Breast epithelium (tissue), 4 donors: ENCODE measurements around the gene TOM1. TPM values are rescaled to one million over a fixed set of nuclear protein-coding genes. Genes with fewer than 3 reads are reported as not detected.

Source experiments
- DNase-seq, 2 donors: peaks; one replicate each; pipeline ENCODE4 v3.0.0-alpha.2; 2019; ENCODE audit warnings: low spot score in 2 of 2
- H3K27ac ChIP-seq, 2 donors: fragments of 200-600 bp; sonication (generic) in 1 of 2; one replicate each; pipeline ENCODE4 v1.5.1; 2016 to 2019; ENCODE audit warnings: mild to moderate bottlenecking in 1 of 2
- H3K27me3 ChIP-seq, 2 donors: fragments of 200-600 bp; sonication (generic) in 1 of 2; one replicate each; pipeline versions ENCODE4 v1.5.1 to v1.6.0; 2017 to 2019; ENCODE audit warnings: control low read depth in 1 of 2, mild to moderate bottlenecking in 1 of 2
- H3K36me3 ChIP-seq: fragments of 200-600 bp; one replicate; pipeline ENCODE4 v1.5.1; 2019
- H3K4me1 ChIP-seq, 2 donors: fragments of 200-600 bp; sonication (generic); one replicate each; pipeline ENCODE4 v1.5.1; 2016 to 2019; ENCODE audit warnings: control low read depth in 1 of 2
- H3K4me3 ChIP-seq, 3 donors: fragments of 200-600 bp; sonication (generic); 1 replicate in 2 of 3; 2 replicates in 1 of 3; pipeline ENCODE4 v1.5.1; 2016 to 2019; ENCODE audit warnings: mild to moderate bottlenecking in 3 of 3, moderate library complexity in 2 of 3
- H3K9me3 ChIP-seq, 2 donors: fragments of 200-600 bp; sonication (generic) in 1 of 2; one replicate each; pipeline ENCODE4 v1.5.1; 2016 to 2019; ENCODE audit warnings: control low read depth in 1 of 2
- CTCF ChIP-seq, 3 donors: fragments of 450-650 bp; IDR thresholded peaks; one replicate each; pipeline ENCODE4 v1.5.1; 2016 to 2017; ENCODE audit warnings: antibody characterized with exemption in 3 of 3, mild to moderate bottlenecking in 3 of 3, moderate library complexity in 3 of 3
- POLR2A ChIP-seq: fragments of 450-650 bp; IDR thresholded peaks from one replicate; pipeline ENCODE4 v1.6.1; 2016; ENCODE audit warnings: antibody characterized with exemption, mild to moderate bottlenecking, moderate library complexity
- POLR2AphosphoS5 ChIP-seq, 3 donors: sonication (generic); formaldehyde crosslinking; IDR thresholded peaks; one replicate each; pipeline ENCODE4 v1.6.1; 2017; ENCODE audit warnings: antibody characterized with exemption in 3 of 3
- intact Hi-C: fragments of 100-400 bp; cut with DNase I; formaldehyde crosslinking; loops from one replicate; pipeline ENCODE4 v1.15.1; 2023; ENCODE audit warnings: low total_unique reads
- total RNA-seq, 3 donors: library from RNA; depleted of rRNA; stranded (reverse); fragments of >200 nt; gene quantifications; one replicate each; pipeline ENCODE4 v1.1.0, GENCODE V29; 2016

Gene TOM1
- total RNA-seq, 3 donors from 2014 or later: 85.6 to 106 (median 105) TPM

- peak within 1 kb of the TSS; percentile 79 to 86 for H3K27ac ChIP-seq
- H3K9me3 ChIP-seq: no peaks in the 10 kb centered on the region
- peak; percentile 82 to 89 for DNase-seq
- TF ChIP-seq POLR2A (peak; percentile 22), POLR2AphosphoS5 (IDR thresholded peaks at IDR 0.05) (peak; percentile 74 to 88 (median 81)), CTCF (IDR thresholded peaks at IDR 0.05) (no peak)
- H3K4me3 ChIP-seq: peak within 1 kb of the TSS; percentile 59 to 80 (median 76)
- intact Hi-C loops: no loop called here
- H3K4me1 ChIP-seq: no peaks in the 10 kb centered on the region
- no peaks in the 10 kb centered on the region for H3K36me3 ChIP-seq
- no peaks in the 10 kb centered on the region for H3K27me3 ChIP-seq
Observed at GRCh38 chr22:35380537-35381423, 81.1 kb downstream of the TOM1 start, which contains the start of gene HMOX1. HMOX1 (plus strand) TSS chr22:35381096; CDS start chr22:35381174, 78 bp downstream.

- Histone ChIP-seq H3K9me3 (no peaks in the 10 kb centered on the region), H3K27me3 (no peaks in the 10 kb centered on the region), H3K36me3 (no peaks in the 10 kb centered on the region), H3K4me3 (peak overlapping the region; percentile 59 to 80 (median 76)), H3K27ac (peak overlapping the region; percentile 79 to 86), H3K4me1 (no peaks in the 10 kb centered on the region)
- no peak for DNase-seq
- intact Hi-C loops: no loop called here
- TF ChIP-seq POLR2AphosphoS5 (IDR thresholded peaks at IDR 0.05) (no peak), CTCF (IDR thresholded peaks at IDR 0.05) (no peak), POLR2A (no peak)
Observed at GRCh38 chr22:35381424-35382009, 81.8 kb downstream of the TOM1 start.

DNA sequence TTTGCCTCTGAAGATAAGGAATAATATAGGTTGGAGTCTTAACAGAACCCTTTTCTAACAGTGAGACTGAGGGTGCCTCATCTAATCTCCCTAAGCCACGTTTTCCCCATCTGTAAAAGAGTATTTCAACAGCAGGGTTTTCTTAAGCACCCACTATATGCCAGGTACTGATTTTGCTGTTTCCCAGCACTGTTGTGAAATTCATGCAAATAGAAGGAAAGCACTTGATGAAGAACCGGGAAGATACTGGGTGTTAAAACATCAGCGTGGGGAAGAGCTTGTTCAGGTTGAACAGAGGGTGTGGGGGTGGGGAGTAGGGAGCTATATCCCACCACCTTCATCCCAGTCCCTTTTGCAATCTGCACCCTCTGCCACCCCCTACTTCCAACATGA, 84.0 kb downstream of the TOM1 start:
- no peak for DNase-seq
- no peak overlapping the region for H3K27ac ChIP-seq
- TF ChIP-seq CTCF (IDR thresholded peaks at IDR 0.05) (no peak), POLR2A (no peak), POLR2AphosphoS5 (IDR thresholded peaks at IDR 0.05) (no peak)
- H3K4me3 ChIP-seq: no peak overlapping the region
- no peaks in the 10 kb centered on the region for H3K27me3 ChIP-seq
- H3K4me1 ChIP-seq: no peaks in the 10 kb centered on the region
- no peaks in the 10 kb centered on the region for H3K36me3 ChIP-seq
- H3K9me3 ChIP-seq: no peaks in the 10 kb centered on the region
- intact Hi-C loops: no loop called here

DNA sequence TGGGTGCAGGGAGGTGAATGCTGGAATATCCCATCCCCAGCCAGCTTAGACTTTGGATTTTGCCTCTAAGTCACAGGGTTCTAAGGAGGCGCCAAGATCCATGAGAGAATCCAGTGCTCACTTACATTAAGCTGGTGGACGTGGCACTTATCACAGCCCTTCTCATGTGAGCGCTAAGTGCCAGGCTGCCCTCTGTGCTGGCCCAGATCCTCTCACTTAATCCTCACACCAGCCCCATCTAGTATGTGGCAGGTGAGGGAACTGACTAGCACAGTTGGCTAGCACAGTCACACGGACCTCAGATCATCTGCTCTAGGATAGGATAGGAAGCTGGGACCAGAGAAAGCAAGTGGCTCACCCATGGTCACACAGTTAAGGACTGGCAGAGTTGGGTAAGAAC, 84.8 kb downstream of the TOM1 start:
- intact Hi-C loops: no loop called here
- no peak overlapping the region for H3K27ac ChIP-seq

More for the DNA sequence above, 84.8 kb downstream of the TOM1 start:
- DNase-seq: no peak
- H3K27me3 ChIP-seq: no peaks in the 10 kb centered on the region
- TF ChIP-seq POLR2AphosphoS5 (IDR thresholded peaks at IDR 0.05) (no peak), POLR2A (no peak), CTCF (IDR thresholded peaks at IDR 0.05) (no peak)
- H3K4me3 ChIP-seq: no peak overlapping the region
- no peaks in the 10 kb centered on the region for H3K4me1 ChIP-seq
- no peaks in the 10 kb centered on the region for H3K36me3 ChIP-seq
- no peaks in the 10 kb centered on the region for H3K9me3 ChIP-seq
